ENCODE measurements around the gene WDR33.

GRCh38 chr2:127709336-127709735 is 101.6 kb downstream of the WDR33 start:
- TF ChIP-seq REST (IDR thresholded peaks at IDR 0.05) (no peak), CTCF (IDR thresholded peaks at IDR 0.05; ENCODE audit: low read depth, low read length, missing input control) (no peak), ATF3 (IDR thresholded peaks at IDR 0.05) (no peak), RXRA (IDR thresholded peaks at IDR 0.05) (no peak), RAD21 (IDR thresholded peaks at IDR 0.05) (no peak), FOXA1 (IDR thresholded peaks at IDR 0.05) (no peak), MAX (IDR thresholded peaks at IDR 0.05) (no peak), EGR1 (IDR thresholded peaks at IDR 0.05; ENCODE audit: low read depth in 2 of 2) (no peak)

Data from liver (tissue), 3 donors.